Measurements from ENCODE around the gene CCDC9.

The CCDC9 gene

GRCh38 chr19:47302249-47302648 lies 45.9 kb downstream of the CCDC9 start:
- DNase-seq, result no peak

- DNase-seq, result no peak
Observed at GRCh38 chr19:47303966-47304365, 47.6 kb downstream of the CCDC9 start.

GRCh38 chr19:47305309-47305751 lies 49.0 kb downstream of the CCDC9 start:
- DNase-seq, result peak; percentile 66

GRCh38 chr19:47306303-47306702 lies 50.0 kb downstream of the CCDC9 start:
- no peak for DNase-seq

- DNase-seq, result no peak
Observed at GRCh38 chr19:47309038-47309437, 52.7 kb downstream of the CCDC9 start.

- no peak for DNase-seq
Observed at GRCh38 chr19:47309608-47310007, 53.3 kb downstream of the CCDC9 start, which contains the start of gene C5AR1. C5AR1 (plus strand) TSS chr19:47309861; CDS start chr19:47309896, 35 bp downstream.

- no peak for DNase-seq
Observed at GRCh38 chr19:47310323-47310722, 54.0 kb downstream of the CCDC9 start.

- DNase-seq, result no peak
Observed at GRCh38 chr19:47310819-47311218, 54.5 kb downstream of the CCDC9 start.

GRCh38 chr19:47312366-47313006 lies 56.2 kb downstream of the CCDC9 start:
- DNase-seq, result no peak

- DNase-seq, result no peak
Observed at GRCh38 chr19:47313754-47314295, 57.5 kb downstream of the CCDC9 start.

- no peak for DNase-seq
Observed at GRCh38 chr19:47315125-47315821, 58.9 kb downstream of the CCDC9 start.

- DNase-seq, result no peak
Observed at GRCh38 chr19:47316513-47316912, 60.2 kb downstream of the CCDC9 start.

GRCh38 chr19:47319923-47320871 lies 63.9 kb downstream of the CCDC9 start:
- DNase-seq, result no peak

Measured in activated CD4-positive, CD25-positive, alpha-beta regulatory T cell treated with anti-CD3 and anti-CD28 coated beads, Interleukin-2, amount 50 U/mL, for 72 hours (primary cell).